ENCODE results near the gene PSMB3.

GRCh38 chr17:38719943-38720641 is 32.4 kb upstream of the PSMB3 start:
- TF ChIP-seq CTCF (optimal IDR thresholded peaks at IDR 0.05 in 1 of 3, IDR thresholded peaks at IDR 0.05 in 1 of 3, conservative IDR thresholded peaks at IDR 0.05 in 1 of 3; ENCODE audit: extremely low read depth in 1 of 3, insufficient read depth in 2 of 3, low read length in 3 of 3) (no peak), EZH2 (IDR thresholded peaks at IDR 0.05; ENCODE audit: low read length) (no peak)

Data from keratinocyte (primary cell).